ENCODE measurements around the gene CTTN.
"Not testable (repeated sequence)": the region's sequence is repeated elsewhere in the genome, so short reads cannot be mapped to it uniquely, and the experiment has no call there.

CTTN gene

DNA sequence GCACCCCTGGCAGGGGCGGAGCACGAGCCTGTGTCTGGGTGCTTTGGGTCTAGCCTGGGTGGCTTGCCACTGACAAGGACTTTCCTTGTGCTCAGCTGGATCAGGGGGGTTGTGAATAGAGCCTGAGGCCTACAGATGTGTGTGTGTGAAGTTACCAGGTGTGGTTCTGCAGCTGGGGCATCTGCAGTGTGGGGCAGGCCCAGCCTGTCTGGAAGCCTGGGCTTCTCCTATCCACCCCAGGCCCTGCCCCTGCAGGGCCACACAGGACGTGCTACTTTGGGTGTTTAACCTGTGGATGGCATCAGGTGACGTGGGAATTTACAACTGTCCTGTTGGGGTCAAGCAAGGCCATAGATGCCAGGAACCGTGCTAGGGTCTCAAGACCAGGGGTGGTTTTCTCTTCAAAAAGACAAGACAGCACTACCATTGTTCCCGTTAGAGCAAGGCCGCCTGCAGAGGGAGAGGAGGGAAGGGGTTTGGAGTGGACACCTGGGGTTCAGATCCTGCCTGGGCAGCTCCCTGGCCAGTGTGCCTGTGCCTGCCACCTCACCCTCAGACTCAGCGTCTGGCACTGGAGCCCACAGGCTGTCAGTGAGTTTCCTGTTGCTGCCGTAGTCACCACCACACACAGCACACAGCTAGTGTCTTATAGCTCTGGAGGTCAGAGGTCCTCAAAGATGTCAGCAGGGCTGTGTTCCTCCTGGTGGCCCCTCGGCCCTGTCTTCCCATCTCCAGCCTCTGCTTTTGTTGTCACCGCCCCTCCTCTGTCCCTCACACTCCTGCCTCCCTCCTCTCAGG, 31.6 kb downstream of the CTTN start:
- no peak for DNase-seq (ENCODE audit: low read depth)

DNA sequence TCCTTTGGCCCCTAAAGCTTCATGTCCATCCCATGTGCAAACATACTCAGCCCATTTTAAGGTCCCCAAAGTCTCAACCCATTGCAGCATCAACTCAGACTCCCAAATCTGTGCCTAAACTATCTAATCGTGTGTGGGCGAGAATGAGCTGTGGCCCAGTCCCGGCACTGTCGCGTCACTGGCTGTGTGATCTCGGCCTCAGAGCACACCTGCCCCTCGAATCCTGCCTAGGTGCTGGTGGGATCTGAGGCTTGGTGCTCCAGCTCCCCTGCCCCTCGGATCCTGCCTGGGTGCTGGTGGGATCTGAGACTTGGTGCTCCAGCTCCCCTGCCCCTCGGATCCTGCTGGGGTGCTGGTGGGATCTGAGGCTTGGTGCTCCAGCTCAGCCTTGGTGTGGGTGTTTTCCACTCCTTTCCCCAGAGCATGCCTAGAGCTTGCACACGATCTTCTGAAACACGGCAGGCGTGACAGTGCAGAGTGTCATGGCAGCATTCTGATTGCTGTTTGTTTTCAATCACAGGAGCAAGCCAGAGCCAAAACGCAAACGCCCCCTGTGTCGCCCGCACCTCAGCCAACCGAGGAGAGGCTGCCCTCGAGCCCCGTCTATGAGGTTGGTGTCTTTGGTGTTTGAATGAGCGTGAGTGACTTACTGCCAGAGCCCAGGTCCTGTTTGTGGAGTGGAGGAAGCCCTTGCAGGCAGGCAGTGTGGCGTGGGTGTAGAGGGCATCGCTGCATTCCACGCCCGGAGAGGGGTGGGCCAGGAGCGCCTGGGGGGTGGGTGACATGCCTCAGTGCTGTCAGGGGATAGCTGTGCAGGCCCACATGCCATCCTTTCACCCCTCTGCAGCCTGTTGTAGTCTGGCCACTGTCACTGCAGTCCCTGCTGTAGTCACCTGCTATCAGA, 32.6 kb downstream of the CTTN start:
- no peak for DNase-seq (ENCODE audit: low read depth)

DNA sequence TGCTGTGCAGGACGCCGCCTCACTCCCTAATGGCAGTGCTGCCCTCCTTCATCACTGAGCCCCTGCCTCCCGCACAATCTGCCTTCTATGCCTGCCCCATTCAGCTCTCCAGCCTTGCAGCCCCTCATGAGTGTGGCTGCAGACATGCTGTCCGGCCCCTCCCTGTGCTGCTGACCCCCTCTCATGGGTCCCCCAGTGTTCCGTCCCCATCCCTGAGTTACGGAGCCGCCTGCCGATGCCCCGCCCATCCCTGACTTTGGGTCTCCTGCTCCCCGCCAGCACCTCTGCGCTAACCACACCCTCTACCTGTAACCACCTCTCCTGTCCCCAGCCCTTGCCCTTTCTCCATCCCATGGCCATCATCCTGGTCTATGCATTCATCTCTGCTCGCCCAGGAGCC, 33.3 kb downstream of the CTTN start:
- DNase-seq (ENCODE audit: low read depth) = no peak

DNA sequence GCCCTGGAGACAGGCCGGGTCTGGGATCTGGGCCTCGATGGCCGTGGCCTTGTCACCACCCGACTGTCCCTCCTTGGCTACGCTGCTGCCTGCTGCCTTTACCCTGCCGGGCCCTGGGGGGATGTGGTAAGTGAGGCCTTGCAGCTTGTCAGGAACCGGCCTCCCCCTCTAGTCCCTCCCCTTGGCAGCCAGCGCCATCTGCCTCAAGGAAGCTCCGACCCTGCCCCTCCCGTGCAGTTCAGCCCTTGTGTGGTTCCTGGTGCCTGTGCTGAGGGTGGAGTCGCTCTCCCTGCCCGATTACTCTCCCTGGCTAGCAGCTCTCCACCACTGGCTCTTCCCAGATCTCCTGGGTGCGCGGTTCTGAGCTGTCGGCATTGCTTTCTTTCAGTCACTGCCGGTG, 33.7 kb downstream of the CTTN start:
- DNase-seq (ENCODE audit: low read depth) = no peak

DNA sequence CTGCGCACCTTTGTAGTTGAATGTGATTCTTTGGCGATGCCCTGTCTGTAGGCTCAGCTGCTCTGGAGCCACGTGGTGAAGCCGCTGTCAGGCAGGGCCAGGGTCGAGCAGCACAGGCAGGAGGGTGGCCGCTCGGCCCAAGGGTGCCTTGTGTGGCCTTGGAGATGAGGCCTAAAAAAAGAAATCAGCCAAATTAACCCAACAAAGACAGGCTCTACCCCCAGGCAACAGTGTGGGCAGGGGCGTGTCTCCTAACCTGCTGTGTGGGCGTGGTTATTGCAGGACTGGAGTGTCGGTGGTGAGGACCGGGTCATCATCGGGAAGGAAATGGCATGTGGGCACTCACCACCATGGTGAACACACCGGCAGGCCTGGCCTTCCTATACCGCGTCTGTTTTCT, 34.3 kb downstream of the CTTN start:
- no peak for DNase-seq (ENCODE audit: low read depth)

DNA sequence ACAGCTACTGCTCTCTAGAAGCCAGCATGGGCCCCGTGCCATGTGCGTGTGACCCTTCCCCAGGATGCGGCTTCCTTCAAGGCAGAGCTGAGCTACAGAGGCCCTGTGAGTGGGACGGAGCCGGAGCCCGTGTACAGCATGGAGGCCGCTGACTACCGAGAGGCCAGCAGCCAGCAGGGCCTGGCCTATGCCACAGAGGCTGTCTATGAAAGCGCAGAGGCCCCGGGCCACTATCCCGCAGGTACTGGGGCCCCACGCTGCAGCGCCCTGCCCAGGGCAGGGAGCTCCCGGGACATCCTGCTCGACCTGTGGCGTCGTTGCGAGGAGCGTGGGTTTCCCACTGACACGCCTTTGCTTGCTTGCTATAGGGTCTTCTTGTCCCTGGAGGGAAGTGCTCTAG, 34.7 kb downstream of the CTTN start:
- no peak for DNase-seq (ENCODE audit: low read depth)

DNA sequence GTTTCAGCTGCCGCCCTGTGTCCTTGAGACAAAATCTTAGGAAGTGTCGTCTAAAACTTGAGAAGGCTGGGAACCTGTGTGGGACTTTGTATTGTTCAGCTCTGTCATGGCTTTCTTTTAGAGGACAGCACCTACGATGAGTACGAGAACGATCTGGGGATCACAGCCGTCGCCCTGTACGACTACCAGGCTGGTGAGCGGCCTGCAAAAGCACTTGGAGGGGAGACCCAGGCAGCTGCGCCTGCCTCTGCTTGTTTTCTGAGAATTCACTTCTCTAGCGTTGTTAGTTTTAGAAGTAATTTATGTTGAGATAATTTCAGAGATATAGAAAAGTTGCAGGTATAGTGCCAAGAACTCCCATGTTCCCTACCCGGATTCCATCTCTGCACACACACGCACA, 35.2 kb downstream of the CTTN start:
- DNase-seq (ENCODE audit: low read depth) = no peak

DNA sequence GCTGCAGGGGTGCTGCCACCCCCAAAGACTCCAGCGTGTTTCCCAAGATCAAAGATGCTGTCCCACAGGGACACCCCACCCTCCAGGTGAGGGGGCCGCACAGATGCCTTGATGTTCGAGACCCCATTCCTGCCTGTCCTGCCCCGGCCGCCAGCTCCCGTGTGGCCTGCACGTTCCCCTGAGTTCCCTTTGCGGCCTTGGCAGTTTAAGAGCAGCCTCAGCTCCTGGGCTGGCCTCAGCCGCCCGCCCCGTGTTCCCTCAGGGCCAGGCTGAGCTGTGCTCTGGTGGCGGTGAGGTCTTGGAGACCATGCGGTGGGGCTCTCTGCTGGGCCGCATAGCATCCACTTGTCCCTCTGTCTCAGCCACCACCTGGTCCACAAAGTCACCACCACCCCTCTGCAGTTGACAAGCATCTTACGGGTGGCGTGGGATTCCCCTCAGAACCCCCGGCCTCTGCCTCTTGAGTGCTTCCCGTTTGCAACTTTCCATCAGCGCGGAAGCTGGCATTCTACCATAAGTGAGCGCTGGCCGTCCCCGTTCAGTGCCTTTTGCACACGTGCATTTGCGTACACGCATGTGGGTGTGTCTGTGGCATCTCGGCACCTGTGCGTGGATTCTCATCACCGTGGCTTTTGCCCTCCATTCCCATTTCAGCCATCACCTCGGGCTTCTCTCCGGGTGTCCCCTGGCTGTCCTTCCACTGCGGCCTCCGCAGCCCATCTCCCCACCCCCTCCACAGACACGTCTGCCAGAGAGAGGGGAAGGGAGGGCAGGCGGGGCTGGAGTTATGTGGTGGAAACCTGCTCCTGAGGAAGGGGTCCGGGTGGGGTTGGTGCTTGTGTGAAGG, 35.9 kb downstream of the CTTN start:
- DNase-seq (ENCODE audit: low read depth) = no peak

DNA sequence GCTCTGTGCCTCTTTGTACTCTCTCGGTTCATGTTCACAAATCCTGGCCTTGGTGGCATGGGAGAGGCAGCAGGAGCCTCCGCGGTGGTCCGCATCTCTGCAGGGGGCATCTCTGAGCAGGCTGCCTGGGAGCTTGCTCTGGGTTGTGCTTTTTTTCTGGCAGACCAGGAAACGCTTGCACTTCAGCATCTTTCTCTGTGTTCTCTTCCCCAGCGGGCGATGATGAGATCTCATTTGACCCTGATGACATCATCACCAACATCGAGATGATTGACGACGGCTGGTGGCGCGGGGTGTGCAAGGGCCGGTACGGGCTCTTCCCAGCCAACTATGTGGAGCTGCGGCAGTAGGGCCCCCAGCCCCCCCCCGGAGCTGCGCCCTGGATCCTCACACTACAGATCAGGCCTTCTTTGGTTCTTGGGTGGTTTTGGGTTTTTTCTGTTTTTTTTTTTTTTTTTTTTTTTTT, 36.5 kb downstream of the CTTN start:
- DNase-seq (ENCODE audit: low read depth) = no peak

DNA sequence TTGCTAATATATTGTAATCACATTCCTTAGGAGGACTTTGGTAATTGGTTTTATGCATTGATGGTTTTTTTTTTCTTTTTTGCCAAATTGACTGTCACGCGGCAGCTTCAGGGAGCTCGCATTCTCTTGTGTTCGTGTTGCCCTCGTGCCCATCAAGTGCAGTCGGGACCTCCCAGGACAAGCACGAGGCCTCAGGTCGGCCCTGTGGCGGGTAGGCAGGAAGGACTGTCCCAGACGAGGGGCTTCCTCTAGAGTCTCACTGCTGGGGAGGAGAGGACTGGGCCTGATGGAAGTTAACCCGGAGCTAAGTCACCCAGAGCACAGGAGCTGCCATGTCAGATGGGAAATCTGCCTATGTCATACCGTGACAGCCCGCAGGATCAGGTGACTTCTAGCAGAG, 37.0 kb downstream of the CTTN start:
- no peak for DNase-seq (ENCODE audit: low read depth)

DNA sequence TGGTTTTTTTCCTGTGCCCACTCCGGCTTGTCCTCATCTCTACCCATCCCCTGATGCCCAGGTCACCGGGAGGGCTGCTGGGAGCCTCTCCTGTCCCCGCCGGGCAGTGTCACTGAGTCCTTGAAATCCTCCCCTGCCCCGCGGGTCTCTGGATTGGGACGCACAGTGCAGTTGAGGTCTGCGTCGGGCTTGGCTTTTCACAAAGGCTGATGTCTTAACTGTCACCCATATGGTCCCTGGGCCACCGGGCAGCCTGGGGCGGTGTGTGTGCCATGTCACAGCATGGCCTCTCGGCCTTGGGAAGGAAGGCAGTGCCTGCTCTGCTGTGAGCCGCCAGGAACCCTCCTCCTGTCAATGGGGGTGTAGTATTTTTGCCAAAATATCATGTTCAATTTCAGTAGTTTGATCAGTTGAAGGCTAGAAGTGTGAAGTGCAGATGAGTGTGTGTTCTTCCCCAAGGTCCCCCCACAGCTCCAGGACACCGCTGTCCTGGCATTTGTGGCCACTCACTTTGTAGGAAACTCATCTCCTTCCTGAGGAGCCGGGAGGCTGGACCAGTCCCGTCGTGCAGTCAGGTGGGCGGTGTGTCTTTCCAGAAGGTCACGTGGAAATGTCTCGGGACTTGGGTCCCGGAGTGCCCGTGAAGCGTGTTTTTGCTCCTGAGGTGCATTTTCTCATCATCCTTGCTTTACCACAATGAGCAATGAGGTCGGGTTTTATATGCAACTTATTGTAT, 37.6 kb downstream of the CTTN start:
- no peak for DNase-seq (ENCODE audit: low read depth)

DNA sequence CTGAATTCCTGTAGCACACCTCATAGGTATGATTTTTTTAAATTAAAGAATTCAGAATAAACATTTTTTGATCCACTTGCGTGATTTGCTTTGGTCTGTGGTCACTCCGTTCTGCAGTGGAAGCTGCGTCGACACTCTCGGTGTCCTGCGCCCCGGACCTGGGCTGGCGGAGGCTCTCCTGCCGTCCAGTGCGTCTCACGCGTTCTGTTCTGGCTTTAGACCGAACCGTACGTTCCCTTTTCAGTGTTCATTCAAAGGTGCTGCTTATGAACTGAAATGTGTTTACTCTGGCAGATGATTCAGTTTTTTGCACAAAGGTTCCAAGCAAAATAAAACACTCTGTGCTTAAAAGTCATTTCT, 38.2 kb downstream of the CTTN start:
- DNase-seq (ENCODE audit: low read depth) = no peak

DNA sequence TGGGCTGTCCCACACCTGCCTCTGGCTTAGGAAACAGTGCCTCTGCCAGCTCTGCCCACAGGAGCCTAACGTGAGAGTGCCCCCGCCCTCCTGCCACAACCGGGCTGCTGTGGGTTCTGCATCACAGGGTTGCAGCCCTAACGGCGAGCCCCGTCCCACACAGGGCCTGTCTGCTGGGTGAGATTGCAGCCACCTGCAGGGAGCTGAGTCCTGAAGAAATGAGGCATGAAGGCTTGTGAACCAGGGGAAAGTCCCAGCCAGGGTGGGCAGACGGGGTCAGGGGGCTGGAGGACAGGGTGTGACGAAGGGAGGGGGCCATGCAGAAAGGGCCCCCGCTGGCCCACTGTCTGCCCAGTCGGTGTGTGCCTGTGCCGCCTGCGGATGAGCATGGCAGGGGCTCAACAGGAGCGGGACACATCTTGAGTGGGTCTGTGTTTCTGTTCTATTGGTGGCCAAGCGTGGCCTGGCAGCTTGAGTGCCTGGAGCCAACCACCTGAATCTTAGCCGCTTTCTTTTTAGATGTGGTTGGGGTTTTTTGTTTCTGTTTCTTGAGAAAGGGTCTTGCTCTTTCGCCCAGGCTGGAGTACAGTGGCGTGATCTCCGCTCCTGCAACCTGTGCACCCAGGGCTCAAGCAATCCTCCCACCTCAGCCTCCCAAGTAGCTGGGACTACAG, 38.9 kb downstream of the CTTN start:
- DNase-seq (ENCODE audit: low read depth) = no peak

DNA sequence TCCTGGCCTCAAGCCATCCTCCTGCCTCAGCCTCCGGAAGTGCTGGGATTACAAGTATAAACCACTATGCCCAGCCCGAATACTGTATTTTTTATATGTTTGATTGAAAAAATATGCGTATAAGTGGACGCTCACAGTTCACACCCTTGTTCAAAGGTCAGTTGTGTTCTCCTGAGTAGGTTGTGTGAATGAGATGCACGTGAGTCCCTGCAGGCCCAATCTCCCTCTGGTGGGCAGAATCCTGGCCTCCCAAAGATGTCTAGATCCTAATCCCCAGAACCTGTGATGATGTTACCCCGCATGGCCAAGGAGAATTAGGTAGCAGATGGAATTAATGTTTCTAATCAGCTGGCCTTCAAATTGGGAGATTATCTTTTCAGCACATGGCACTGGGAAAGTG, 41.9 kb downstream of the CTTN start:
- no peak for DNase-seq (ENCODE audit: low read depth)

DNA sequence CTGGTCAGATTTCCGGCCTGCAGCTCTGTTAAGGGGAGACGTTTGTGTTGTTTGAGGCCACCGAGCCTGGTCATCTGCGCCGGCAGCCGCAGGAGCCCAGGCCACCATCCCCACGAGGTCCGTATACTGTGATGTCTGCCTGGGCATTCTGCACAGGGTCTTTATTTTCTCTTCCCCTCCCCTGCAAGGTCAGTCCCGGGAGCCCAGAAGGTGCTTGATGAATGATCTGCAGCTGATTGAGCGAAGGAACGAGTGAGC, 45.4 kb downstream of the CTTN start:
- DNase-seq (ENCODE audit: low read depth) = no peak

DNA sequence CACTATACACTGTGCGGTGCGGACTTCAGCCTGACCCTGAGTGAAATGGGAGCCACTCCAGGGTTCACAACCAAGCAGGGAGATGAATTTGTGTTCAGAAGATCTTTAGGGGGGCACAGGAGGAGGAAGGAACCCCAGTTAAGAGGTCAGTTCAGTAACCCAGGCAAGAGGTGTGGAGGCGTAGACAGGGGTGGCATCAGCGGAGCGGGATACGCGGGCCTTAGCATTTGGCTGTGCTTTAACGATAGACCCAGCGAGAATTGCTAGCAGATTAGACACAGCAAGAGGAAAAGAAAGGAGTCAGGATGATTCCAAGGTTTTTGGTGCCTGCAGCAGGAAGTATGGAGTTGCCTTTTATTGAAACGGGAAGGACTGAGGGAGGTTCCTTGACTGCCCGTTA, 46.8 kb downstream of the CTTN start:
- DNase-seq (ENCODE audit: low read depth) = no peak

DNA sequence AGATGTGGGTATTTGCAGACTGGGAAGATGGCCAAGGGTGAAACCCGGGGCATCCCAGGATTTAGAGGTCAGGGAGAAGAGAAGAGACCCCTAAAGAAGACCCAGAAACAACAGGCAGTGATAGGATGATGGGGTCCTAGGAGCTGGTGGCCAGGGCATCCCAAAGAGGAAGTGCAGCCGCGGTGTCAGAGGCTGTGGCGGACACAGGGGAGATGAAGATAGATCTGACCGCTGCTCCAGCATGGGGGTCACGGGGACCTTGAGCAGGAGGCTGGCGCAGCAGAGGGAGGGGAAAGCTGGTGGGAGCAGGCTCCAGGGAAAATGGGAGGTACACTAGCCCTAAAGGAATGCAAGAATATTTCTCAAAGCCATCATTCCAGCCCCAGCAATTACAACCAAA, 47.3 kb downstream of the CTTN start:
- no peak for DNase-seq (ENCODE audit: low read depth)

DNA sequence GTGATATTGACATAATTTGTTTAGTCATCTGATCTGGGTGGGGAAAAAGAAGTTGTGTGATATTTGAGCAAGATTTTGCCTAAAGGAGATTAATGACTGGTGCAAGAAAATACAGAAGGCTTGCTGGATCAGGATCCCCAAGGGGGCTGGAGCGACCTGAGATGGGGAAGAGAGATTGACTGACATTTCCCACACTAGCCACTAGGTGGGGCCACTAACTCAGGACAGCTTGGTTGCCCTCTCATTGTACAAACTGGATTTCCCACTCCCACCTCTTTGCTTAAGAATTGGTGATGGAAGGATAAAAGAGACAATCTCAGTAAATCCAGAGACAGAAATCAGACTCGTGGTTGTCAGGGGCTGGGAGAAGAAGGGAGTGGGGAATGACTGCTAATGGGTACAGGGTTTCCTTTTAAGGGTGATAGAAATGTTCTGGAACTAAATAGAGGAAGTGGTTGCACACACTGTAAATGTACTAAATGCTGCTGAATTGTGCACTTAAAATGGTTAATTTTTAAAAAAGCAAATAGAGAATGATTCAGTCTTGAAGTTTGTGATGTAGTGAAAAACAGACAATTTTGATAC, 50.7 kb downstream of the CTTN start:
- DNase-seq (ENCODE audit: low read depth) = no peak

DNA sequence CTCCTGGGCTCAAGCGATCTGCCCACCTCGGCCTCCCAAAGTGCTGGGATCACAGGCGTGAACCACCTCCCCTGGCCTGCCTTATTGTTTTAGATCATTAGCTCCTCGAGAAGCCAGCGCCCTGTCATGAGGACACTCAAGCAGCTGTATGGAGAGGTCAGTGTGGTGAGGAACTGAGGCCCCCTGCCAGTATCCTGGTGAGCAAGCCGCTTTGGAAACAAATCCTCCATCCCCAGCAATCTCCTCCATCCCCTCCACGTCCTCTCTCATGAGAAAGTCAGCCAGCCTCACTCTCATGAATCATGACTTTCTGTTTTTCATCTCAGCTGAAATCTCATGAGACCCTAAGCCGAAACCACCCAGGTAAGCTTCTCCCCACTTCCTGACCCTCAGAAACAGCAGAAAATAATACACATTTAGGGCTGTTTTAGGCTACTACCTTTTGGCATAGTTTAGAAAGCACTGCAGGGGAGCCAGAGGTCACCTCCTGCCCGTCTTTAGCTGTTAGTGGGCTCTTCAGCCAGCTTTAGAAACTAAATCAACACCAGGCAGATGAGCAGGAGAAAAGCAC, 56.0 kb downstream of the CTTN start:
- DNase-seq (ENCODE audit: low read depth) = no peak

DNA sequence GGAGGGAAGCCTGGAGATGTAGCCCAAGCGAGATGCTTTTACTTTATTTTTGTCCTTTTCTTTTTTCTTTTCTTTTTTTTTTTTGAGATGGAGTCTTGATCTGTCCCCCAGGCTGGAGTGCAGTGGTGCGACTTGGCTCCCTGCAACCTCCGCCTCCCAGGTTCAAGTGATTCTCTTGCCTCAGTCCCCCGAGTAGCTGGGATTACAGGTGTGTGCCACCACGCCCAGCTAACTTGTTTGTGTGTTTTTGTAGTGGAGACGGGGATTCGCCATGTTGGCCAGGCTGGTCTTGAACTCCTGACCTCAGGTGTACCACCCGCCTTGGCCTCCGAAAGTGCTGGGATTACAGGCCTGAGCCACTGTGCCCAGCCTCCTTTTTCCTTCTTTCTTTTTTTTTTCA, 56.5 kb downstream of the CTTN start:
- DNase-seq (ENCODE audit: low read depth) = not testable (repeated sequence)

DNA sequence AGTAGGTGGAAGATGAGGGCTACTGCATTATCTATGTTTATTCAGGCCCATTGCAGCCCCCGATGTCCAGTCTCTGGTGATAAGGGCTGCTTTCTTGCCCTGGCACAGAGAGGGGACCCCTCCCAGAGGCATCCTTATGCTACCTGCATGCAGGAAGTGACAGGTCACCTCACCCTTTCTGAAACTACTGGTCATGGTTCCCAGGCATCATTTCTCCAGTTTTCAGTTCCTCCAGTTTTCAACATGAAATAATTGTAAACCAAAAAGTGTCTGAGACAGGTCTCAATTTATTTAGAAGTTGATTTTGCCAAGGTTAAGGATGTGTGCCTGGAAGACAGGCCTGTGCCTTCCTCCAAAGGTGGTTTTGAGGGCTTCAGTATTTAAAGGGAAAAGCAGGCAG, 57.0 kb downstream of the CTTN start:
- DNase-seq (ENCODE audit: low read depth) = no peak

All from fibroblast of the conjunctiva (primary cell).